Neutrophil (primary cell): ENCODE data around the gene CYLC1.

Source experiments
- H3K27ac ChIP-seq: fragments of 200-600 bp; sonication (generic); 2 replicates; pipeline ENCODE4 v1.5.1; 2016; ENCODE audit warnings: mild to moderate bottlenecking, moderate library complexity
- H3K27me3 ChIP-seq: fragments of 200-600 bp; sonication (generic); 2 replicates; pipeline ENCODE4 v1.6.0; 2016; ENCODE audit warnings: mild to moderate bottlenecking
- H3K36me3 ChIP-seq: fragments of 200-600 bp; sonication (generic); 2 replicates; pipeline ENCODE4 v1.5.1; 2017
- H3K4me1 ChIP-seq, 2 experiments: fragments of 200-600 bp in 1 of 2; sonication (generic) in 1 of 2; 1 replicate in 1 of 2; 2 replicates in 1 of 2; pipeline versions ENCODE4 v1.5.1 to v1.6.1; 2013 to 2016; ENCODE audit warnings: low read depth in 1 of 2, low read length in 1 of 2, mild to moderate bottlenecking in 1 of 2, moderate library complexity in 1 of 2; ENCODE audit not compliant: control insufficient read depth in 1 of 2, insufficient read depth in 1 of 2
- H3K4me3 ChIP-seq, 2 experiments: fragments of 200-600 bp in 1 of 2; sonication (generic) in 1 of 2; 1 replicate in 1 of 2; 2 replicates in 1 of 2; pipeline ENCODE4 v1.5.1; 2013 to 2016; ENCODE audit warnings: low read depth in 1 of 2, low read length in 1 of 2, mild to moderate bottlenecking in 1 of 2, moderate library complexity in 1 of 2
- H3K9me3 ChIP-seq: fragments of 200-600 bp; sonication (generic); 2 replicates; pipeline ENCODE4 v1.5.1; 2016
- TF ChIP-seq, protein P1 (sequence below): fragments of 200-600 bp; sonication (generic); IDR thresholded peaks from 2 replicates; pipeline ENCODE4 v1.5.1; 2016; ENCODE audit warnings: antibody characterized with exemption

Gene CYLC1

GRCh38 chrX:83860846-83861245 lies at the start of gene CYLC1:
TSS of gene CYLC1 (plus strand) at chrX:83861146. CDS start at chrX:83861183, 37 bp downstream.
- TF ChIP-seq, protein P1, sequence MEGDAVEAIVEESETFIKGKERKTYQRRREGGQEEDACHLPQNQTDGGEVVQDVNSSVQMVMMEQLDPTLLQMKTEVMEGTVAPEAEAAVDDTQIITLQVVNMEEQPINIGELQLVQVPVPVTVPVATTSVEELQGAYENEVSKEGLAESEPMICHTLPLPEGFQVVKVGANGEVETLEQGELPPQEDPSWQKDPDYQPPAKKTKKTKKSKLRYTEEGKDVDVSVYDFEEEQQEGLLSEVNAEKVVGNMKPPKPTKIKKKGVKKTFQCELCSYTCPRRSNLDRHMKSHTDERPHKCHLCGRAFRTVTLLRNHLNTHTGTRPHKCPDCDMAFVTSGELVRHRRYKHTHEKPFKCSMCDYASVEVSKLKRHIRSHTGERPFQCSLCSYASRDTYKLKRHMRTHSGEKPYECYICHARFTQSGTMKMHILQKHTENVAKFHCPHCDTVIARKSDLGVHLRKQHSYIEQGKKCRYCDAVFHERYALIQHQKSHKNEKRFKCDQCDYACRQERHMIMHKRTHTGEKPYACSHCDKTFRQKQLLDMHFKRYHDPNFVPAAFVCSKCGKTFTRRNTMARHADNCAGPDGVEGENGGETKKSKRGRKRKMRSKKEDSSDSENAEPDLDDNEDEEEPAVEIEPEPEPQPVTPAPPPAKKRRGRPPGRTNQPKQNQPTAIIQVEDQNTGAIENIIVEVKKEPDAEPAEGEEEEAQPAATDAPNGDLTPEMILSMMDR, result no peak

GRCh38 chrX:83819304-83819703 lies 41.6 kb upstream of the CYLC1 start:
- Histone ChIP-seq H3K36me3 (no peaks in the 10 kb centered on the region), H3K4me3 (no peak overlapping the region), H3K4me1 (no peaks in the 10 kb centered on the region), H3K27me3 (no peaks in the 10 kb centered on the region), H3K27ac (no peak overlapping the region), H3K9me3 (no peaks in the 10 kb centered on the region)
- TF ChIP-seq, protein P1, result no peak

More at GRCh38 chrX:83860846-83861245, at the start of gene CYLC1:
- no peaks in the 10 kb centered on the region for H3K27me3 ChIP-seq
- no peaks in the 10 kb centered on the region for H3K9me3 ChIP-seq
- H3K4me1 ChIP-seq, result no peaks in the 10 kb centered on the region
- H3K4me3 ChIP-seq, result no peak within 1 kb of the TSS
- no peak within 1 kb of the TSS for H3K27ac ChIP-seq
- H3K36me3 ChIP-seq, result no peaks in the 10 kb centered on the region

DNA sequence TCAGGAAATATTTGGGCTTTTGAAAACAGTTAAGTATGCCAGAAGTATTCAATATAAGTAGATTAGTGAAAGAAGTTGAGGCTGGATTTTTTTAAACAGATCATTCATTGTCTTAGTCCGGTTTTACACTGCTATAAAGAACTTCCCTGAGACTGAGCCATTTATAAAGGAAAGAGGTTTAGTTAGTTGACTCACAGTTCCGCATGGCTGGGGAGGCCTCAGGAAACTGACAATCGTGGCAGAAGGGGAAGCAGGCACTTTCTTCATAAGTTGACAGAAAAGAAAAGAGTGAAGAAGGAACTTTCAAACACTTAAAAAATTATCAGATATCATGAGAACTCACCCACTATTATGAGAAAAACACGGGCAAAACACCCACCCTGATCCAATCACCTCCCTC lies 31.1 kb upstream of the CYLC1 start:
- H3K36me3 ChIP-seq, result no peaks in the 10 kb centered on the region
- H3K4me3 ChIP-seq, result no peak overlapping the region
- no peak overlapping the region for H3K27ac ChIP-seq
- no peaks in the 10 kb centered on the region for H3K27me3 ChIP-seq
- no peaks in the 10 kb centered on the region for H3K4me1 ChIP-seq
- H3K9me3 ChIP-seq, result no peaks in the 10 kb centered on the region
- TF ChIP-seq, protein P1, result no peak

GRCh38 chrX:83845397-83845796 lies 15.5 kb upstream of the CYLC1 start:
- Histone ChIP-seq H3K36me3 (no peaks in the 10 kb centered on the region), H3K9me3 (no peaks in the 10 kb centered on the region), H3K27me3 (no peaks in the 10 kb centered on the region), H3K4me1 (no peaks in the 10 kb centered on the region), H3K4me3 (no peak overlapping the region), H3K27ac (no peak overlapping the region)
- TF ChIP-seq, protein P1, result no peak

DNA sequence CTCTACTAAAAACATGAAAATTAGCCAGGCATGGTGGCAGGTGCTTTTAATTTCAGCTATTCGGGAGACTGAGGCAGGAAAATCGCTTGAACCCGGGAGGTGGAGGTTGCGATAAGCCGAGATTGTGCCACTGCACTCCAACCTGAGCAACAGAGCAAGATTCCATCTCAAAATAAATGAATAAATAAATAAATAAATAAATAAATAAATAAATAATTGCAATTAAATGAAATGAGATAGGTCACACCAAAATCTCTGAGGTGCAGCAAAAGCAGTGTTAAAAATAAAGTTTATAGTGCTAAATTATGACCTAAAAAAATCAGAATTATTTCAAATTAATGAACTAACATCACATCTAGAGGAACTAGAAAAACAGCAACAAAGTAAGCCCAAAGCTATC lies 13.6 kb upstream of the CYLC1 start:
- Histone ChIP-seq H3K4me3 (no peak overlapping the region), H3K27ac (no peak overlapping the region), H3K9me3 (no peaks in the 10 kb centered on the region), H3K4me1 (no peaks in the 10 kb centered on the region), H3K36me3 (no peaks in the 10 kb centered on the region), H3K27me3 (no peaks in the 10 kb centered on the region)
- TF ChIP-seq, protein P1, result no peak

DNA sequence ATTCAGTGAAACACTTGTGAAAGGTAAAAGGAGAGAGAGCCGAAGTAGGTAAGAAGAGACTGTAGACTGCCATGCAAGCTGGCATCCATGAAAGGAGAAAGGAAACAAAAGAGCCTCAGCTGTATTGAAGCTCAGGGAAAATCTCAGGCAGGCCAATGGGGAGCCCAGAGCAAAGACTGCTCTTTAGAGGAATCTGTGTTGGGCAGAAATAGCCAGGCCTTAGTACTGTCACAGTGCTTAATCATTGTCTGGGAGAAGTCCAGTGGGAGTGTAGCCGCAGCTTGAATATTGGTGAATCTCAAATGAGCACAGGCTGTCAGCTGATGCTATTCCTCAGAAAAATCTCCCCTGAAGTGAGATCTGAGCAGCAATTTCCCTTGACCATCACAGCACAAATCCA lies 27.6 kb downstream of the CYLC1 start:
- TF ChIP-seq, protein P1, result no peak
- H3K4me3 ChIP-seq, result no peak overlapping the region
- H3K9me3 ChIP-seq, result no peaks in the 10 kb centered on the region
- no peak overlapping the region for H3K27ac ChIP-seq
- H3K27me3 ChIP-seq, result no peaks in the 10 kb centered on the region
- H3K4me1 ChIP-seq, result no peaks in the 10 kb centered on the region
- H3K36me3 ChIP-seq, result no peaks in the 10 kb centered on the region
